ENCODE data around the gene FYCO1. TPM values are rescaled to one million over a fixed set of nuclear protein-coding genes. Genes with fewer than 3 reads are reported as not detected.
A peak's percentile ranks its signal among the peaks of the same experiment; 100 is the strongest.

Gene FYCO1
- total and polyA plus RNA-seq, 9 of the 15 experiments (the other 6 are each of a cell fraction or from before 2014, with no cell fraction given) = 2.1 to 13.8 (median 7.4) TPM

GRCh38 chr3:45995236-45996192, at the start of gene FYCO1 (continued):
- TF ChIP-seq, protein P1, sequence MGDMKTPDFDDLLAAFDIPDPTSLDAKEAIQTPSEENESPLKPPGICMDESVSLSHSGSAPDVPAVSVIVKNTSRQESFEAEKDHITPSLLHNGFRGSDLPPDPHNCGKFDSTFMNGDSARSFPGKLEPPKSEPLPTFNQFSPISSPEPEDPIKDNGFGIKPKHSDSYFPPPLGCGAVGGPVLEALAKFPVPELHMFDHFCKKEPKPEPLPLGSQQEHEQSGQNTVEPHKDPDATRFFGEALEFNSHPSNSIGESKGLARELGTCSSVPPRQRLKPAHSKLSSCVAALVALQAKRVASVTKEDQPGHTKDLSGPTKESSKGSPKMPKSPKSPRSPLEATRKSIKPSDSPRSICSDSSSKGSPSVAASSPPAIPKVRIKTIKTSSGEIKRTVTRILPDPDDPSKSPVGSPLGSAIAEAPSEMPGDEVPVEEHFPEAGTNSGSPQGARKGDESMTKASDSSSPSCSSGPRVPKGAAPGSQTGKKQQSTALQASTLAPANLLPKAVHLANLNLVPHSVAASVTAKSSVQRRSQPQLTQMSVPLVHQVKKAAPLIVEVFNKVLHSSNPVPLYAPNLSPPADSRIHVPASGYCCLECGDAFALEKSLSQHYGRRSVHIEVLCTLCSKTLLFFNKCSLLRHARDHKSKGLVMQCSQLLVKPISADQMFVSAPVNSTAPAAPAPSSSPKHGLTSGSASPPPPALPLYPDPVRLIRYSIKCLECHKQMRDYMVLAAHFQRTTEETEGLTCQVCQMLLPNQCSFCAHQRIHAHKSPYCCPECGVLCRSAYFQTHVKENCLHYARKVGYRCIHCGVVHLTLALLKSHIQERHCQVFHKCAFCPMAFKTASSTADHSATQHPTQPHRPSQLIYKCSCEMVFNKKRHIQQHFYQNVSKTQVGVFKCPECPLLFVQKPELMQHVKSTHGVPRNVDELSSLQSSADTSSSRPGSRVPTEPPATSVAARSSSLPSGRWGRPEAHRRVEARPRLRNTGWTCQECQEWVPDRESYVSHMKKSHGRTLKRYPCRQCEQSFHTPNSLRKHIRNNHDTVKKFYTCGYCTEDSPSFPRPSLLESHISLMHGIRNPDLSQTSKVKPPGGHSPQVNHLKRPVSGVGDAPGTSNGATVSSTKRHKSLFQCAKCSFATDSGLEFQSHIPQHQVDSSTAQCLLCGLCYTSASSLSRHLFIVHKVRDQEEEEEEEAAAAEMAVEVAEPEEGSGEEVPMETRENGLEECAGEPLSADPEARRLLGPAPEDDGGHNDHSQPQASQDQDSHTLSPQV (IDR thresholded peaks at IDR 0.05) = peak; percentile 76
- TF ChIP-seq RBFOX2 (IDR thresholded peaks at IDR 0.05; ENCODE audit: low read depth, low read length) (peak; percentile 93), POLR2G (IDR thresholded peaks at IDR 0.05; ENCODE audit: low read depth, low read length) (peak; percentile 90), FOXM1 (IDR thresholded peaks at IDR 0.05; ENCODE audit: low read depth) (no peak), FOXM1 (CRISPR knock-in tag; IDR thresholded peaks at IDR 0.05; ENCODE audit: low read depth) (no peak), HMG20B (CRISPR knock-in tag; IDR thresholded peaks at IDR 0.05) (no peak), SUPT5H (IDR thresholded peaks at IDR 0.05) (peak; percentile 83), FOXK1 (CRISPR knock-in tag; IDR thresholded peaks at IDR 0.05; ENCODE audit: borderline replicate concordance) (no peak; the same call in 1 of the 2 replicates), KLF13 (tag; IDR thresholded peaks at IDR 0.05; ENCODE audit: borderline replicate concordance, low read depth) (no peak), ETV5 (CRISPR knock-in tag; IDR thresholded peaks at IDR 0.05; ENCODE audit: low read depth) (no peak), C11orf30 (IDR thresholded peaks at IDR 0.05; ENCODE audit: low read depth) (no peak), USF1 (CRISPR knock-in tag; IDR thresholded peaks at IDR 0.05) (0 out of 2 replicates have a peak, but pooled peaks have one; percentile 23), XRCC3 (IDR thresholded peaks at IDR 0.05) (no peak), MEF2D (tag; conservative IDR thresholded peaks at IDR 0.05; ENCODE audit: low read depth) (no peak), FIP1L1 (IDR thresholded peaks at IDR 0.05; ENCODE audit: low read depth, low read length, poor library complexity, severe bottlenecking) (peak; percentile 30), ZNF175 (CRISPR knock-in tag; IDR thresholded peaks at IDR 0.05; ENCODE audit: low read depth) (peak; percentile 74; the same call in 1 of the 2 replicates)
- TF ChIP-seq, protein P2, sequence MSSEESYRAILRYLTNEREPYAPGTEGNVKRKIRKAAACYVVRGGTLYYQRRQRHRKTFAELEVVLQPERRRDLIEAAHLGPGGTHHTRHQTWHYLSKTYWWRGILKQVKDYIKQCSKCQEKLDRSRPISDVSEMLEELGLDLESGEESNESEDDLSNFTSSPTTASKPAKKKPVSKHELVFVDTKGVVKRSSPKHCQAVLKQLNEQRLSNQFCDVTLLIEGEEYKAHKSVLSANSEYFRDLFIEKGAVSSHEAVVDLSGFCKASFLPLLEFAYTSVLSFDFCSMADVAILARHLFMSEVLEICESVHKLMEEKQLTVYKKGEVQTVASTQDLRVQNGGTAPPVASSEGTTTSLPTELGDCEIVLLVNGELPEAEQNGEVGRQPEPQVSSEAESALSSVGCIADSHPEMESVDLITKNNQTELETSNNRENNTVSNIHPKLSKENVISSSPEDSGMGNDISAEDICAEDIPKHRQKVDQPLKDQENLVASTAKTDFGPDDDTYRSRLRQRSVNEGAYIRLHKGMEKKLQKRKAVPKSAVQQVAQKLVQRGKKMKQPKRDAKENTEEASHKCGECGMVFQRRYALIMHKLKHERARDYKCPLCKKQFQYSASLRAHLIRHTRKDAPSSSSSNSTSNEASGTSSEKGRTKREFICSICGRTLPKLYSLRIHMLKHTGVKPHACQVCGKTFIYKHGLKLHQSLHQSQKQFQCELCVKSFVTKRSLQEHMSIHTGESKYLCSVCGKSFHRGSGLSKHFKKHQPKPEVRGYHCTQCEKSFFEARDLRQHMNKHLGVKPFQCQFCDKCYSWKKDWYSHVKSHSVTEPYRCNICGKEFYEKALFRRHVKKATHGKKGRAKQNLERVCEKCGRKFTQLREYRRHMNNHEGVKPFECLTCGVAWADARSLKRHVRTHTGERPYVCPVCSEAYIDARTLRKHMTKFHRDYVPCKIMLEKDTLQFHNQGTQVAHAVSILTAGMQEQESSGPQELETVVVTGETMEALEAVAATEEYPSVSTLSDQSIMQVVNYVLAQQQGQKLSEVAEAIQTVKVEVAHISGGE (CRISPR knock-in tag; IDR thresholded peaks at IDR 0.05) = peak in 1 of 3 experiments; percentile 88; a peak in 2 of 6 replicates
- TF ChIP-seq, protein P3, sequence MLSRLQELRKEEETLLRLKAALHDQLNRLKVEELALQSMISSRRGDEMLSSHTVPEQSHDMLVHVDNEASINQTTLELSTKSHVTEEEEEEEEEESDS (CRISPR knock-in tag; IDR thresholded peaks at IDR 0.05) = no peak

Data from K562 (cell line).